ENCODE data around the gene VCL.

GRCh38 chr10:74093530-74094164 is 95.7 kb downstream of the VCL start:
- TF ChIP-seq SIN3A (IDR thresholded peaks at IDR 0.05; ENCODE audit: borderline replicate concordance, insufficient read depth, low read depth, low read length) (no peak), POLR2AphosphoS5 (IDR thresholded peaks at IDR 0.05; ENCODE audit: low read depth, low read length) (no peak), REST (IDR thresholded peaks at IDR 0.05; ENCODE audit: insufficient read depth in 1 of 2, low read depth in 2 of 2, low read length in 1 of 2) (no peak), TCF7L2 (IDR thresholded peaks at IDR 0.05; ENCODE audit: low read depth, low read length) (no peak)
- TF ChIP-seq, protein P1, sequence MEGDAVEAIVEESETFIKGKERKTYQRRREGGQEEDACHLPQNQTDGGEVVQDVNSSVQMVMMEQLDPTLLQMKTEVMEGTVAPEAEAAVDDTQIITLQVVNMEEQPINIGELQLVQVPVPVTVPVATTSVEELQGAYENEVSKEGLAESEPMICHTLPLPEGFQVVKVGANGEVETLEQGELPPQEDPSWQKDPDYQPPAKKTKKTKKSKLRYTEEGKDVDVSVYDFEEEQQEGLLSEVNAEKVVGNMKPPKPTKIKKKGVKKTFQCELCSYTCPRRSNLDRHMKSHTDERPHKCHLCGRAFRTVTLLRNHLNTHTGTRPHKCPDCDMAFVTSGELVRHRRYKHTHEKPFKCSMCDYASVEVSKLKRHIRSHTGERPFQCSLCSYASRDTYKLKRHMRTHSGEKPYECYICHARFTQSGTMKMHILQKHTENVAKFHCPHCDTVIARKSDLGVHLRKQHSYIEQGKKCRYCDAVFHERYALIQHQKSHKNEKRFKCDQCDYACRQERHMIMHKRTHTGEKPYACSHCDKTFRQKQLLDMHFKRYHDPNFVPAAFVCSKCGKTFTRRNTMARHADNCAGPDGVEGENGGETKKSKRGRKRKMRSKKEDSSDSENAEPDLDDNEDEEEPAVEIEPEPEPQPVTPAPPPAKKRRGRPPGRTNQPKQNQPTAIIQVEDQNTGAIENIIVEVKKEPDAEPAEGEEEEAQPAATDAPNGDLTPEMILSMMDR (IDR thresholded peaks at IDR 0.05): no peak

All from Panc1 (cell line).